ENCODE results near the gene C22orf42. TPM values are rescaled to one million over a fixed set of nuclear protein-coding genes. Genes with fewer than 3 reads are reported as not detected.

C22orf42 gene
- total RNA-seq: not detected

- Mint-ChIP-seq H3K36me3 (no peaks in the 10 kb centered on the region), H3K4me3 (no peak within 1 kb of the TSS), H3K27ac (no peak within 1 kb of the TSS), H3K4me1 (peaks cover 7% of the 10 kb centered on the region), H3K9me3 (ENCODE audit: low read depth) (no peaks in the 10 kb centered on the region), H3K27me3 (peaks cover 15% of the 10 kb centered on the region)
- CTCF ChIA-PET: interaction anchor here (1.1 kb wide), 1 partner anchor 11 kb away, joined by 3 read pairs; no protein-coding TSS in a partner anchor
- ATAC-seq: no peak
- DNase-seq: no peak
Measured at GRCh38 chr22:32158712-32159533, at the start of gene C22orf42. Gene C22orf42, minus strand, starts transcription at chr22:32159303. Its CDS starts 88 bp downstream, at chr22:32159215.

DNA sequence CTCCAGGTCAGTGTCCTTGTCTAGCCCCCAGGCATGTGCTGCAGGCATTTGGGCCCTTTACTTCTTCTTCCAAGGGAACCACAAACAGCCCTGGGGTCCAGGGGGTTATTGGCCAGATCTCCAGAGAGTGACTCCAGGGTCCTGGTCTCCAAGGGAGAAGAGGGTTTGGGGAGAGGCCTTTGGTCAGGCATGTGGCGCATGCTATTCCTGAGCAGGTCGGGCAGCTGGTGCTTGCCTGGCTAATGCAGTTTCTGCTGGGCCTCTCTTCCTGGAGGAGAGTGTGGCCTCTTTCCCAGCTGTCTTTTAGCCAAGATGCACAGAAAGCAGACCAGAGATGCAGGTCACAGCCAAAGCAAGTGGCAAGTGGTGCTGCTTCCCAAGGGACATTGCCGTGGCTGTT lies 49.6 kb upstream of the C22orf42 start:
- Mint-ChIP-seq H3K4me1 (peaks cover 28% of the 10 kb centered on the region), H3K27me3 (peaks cover 20% of the 10 kb centered on the region), H3K36me3 (no peaks in the 10 kb centered on the region), H3K27ac (no peak overlapping the region), H3K4me3 (no peak overlapping the region), H3K9me3 (ENCODE audit: low read depth) (no peaks in the 10 kb centered on the region)
- DNase-seq: no peak
- ATAC-seq: no peak
- CTCF ChIA-PET: no interaction called here

GRCh38 chr22:32207971-32208480 lies 48.9 kb upstream of the C22orf42 start:
- Mint-ChIP-seq H3K9me3 (ENCODE audit: low read depth) (no peaks in the 10 kb centered on the region), H3K27me3 (peaks cover 26% of the 10 kb centered on the region), H3K4me1 (peaks cover 35% of the 10 kb centered on the region), H3K4me3 (no peak overlapping the region), H3K36me3 (no peaks in the 10 kb centered on the region), H3K27ac (no peak overlapping the region)
- DNase-seq (no peak), ATAC-seq (no peak)
- CTCF ChIA-PET: interaction anchor here (0.9 kb wide), 1 partner anchor 204 kb away, joined by 3 read pairs; the partner anchor contains the start of gene RTCB

- Mint-ChIP-seq H3K4me3 (no peak overlapping the region), H3K27me3 (peaks cover 28% of the 10 kb centered on the region), H3K36me3 (no peaks in the 10 kb centered on the region), H3K27ac (peak overlapping the region; percentile 40), H3K9me3 (ENCODE audit: low read depth) (no peaks in the 10 kb centered on the region), H3K4me1 (peaks cover 45% of the 10 kb centered on the region)
- DNase-seq (peak; percentile 69), ATAC-seq (peak; percentile 52)
- CTCF ChIA-PET: interaction anchor here (0.7 to 0.9 kb wide), 2 partner anchors 174 to 205 kb away, joined by 3 to 4 read pairs; partner anchors contain the start of gene RTCB
Measured at GRCh38 chr22:32206774-32207758, 48.0 kb upstream of the C22orf42 start.

DNA sequence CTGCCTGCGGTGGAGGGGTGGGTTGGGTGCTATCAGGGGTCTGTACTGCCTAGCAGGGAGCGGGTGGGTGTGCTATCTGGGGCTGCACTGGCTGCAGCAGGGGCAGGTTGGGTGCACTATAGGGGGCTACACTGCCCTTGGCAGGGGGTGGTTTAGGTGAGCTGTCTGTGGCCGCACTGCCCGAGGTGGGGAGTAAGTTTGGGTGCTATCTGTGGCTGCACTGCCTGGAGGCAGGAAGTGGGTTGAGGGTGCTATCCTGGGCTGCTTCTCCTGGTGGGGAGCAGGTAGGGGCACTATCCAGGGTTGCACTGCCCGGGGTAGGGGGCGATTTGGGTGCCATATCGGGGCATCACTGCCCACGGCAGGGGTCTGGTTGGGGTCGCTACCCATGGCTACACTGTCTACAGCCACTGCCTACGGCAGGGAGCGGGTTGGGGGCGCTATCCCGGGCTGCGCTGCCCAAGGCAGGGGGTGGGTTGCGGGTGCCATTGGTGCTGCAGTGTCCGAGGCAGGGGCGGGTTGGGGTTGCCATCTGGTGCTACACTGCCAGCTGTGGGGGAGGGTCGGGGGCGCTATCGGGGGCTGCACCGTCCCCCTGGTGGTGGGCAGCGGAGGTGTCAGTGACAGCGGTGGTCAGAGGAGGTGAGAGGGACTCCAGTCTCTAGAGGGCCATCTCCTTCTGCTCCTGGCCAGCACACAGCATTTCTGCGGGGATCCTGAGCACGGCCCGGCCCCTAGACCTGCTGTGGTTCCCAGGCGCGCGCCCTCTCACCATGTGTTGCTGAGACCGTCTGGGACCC lies 47.1 kb upstream of the C22orf42 start:
- Mint-ChIP-seq H3K36me3 (no peaks in the 10 kb centered on the region), H3K27ac (peak overlapping the region; percentile 49), H3K9me3 (ENCODE audit: low read depth) (no peaks in the 10 kb centered on the region), H3K4me1 (peaks cover 49% of the 10 kb centered on the region), H3K4me3 (no peak overlapping the region), H3K27me3 (peaks cover 28% of the 10 kb centered on the region)
- ATAC-seq (no peak), DNase-seq (peak; percentile 58)
- CTCF ChIA-PET: no interaction called here

- ATAC-seq: peak; percentile 43
- Mint-ChIP-seq H3K36me3 (no peaks in the 10 kb centered on the region), H3K27ac (peak within 1 kb of the TSS; percentile 61), H3K4me1 (peaks cover 58% of the 10 kb centered on the region), H3K9me3 (ENCODE audit: low read depth) (no peaks in the 10 kb centered on the region), H3K27me3 (peaks cover 20% of the 10 kb centered on the region), H3K4me3 (peak within 1 kb of the TSS; percentile 57)
- CTCF ChIA-PET: interaction anchor here (1.1 kb wide), 1 partner anchor 13 kb away, joined by 4 read pairs; no protein-coding TSS in a partner anchor
- peak; percentile 65 for DNase-seq
Measured at GRCh38 chr22:32204856-32205722, 46.0 kb upstream of the C22orf42 start, which contains the start of gene RFPL2. Gene RFPL2, minus strand, starts transcription at chr22:32205073. Its CDS starts 2,622 bp downstream, at chr22:32202451.

DNA sequence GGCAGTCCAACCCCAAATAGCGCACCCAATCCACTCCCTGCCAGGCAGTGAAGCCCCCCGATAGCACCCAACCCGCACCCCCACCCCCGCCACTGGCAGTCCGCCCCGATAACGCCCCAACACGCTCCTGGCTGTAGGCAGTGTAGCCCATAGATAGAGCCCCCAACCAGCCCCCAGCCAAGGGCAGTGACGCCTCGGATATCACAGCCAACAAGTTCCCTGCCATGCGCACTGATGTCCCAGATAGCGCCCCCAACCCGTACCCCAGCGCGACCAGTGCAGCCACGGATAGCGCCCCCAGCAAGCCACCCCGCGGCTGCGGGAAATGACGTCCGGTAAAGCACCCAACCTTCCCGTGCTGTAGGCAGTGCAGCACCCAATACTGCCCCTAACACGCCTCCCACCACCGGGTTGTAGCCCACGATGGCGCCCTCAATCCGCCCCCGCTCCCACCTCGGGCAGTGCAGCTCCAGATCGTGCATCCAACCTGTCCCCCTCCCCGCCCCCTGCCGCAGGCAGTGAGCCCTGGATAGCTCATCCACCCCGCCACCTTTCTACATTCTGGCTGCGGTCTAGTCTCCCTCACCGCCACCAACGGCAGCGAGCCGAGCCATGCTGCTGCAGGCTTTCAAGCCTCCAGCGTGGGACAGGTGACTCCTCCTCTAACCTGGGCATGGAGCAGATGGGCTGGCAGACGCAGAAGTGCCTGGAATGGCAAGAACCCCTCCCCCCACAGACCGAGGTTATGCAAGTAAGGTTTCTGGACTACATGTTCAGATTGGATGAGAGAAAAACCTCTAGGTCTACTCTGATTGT lies 45.1 kb upstream of the C22orf42 start:
- ATAC-seq: peak; percentile 13
- DNase-seq: no peak
- Mint-ChIP-seq H3K27me3 (peaks cover 20% of the 10 kb centered on the region), H3K27ac (peak overlapping the region; percentile 45), H3K9me3 (ENCODE audit: low read depth) (no peaks in the 10 kb centered on the region), H3K36me3 (no peaks in the 10 kb centered on the region), H3K4me3 (peak overlapping the region; percentile 57), H3K4me1 (peaks cover 58% of the 10 kb centered on the region)
- CTCF ChIA-PET: interaction anchor here (1.1 kb wide), 1 partner anchor 13 kb away, joined by 4 read pairs; no protein-coding TSS in a partner anchor

GRCh38 chr22:32203181-32204039 lies 44.3 kb upstream of the C22orf42 start:
- DNase-seq (no peak), ATAC-seq (no peak)
- Mint-ChIP-seq H3K27me3 (peaks cover 20% of the 10 kb centered on the region), H3K36me3 (no peaks in the 10 kb centered on the region), H3K4me1 (peaks cover 58% of the 10 kb centered on the region), H3K27ac (no peak overlapping the region), H3K9me3 (ENCODE audit: low read depth) (no peaks in the 10 kb centered on the region), H3K4me3 (peak overlapping the region; percentile 57)
- CTCF ChIA-PET: interaction anchor here (2.4 kb wide), 1 partner anchor 7 kb away, joined by 9 read pairs; no protein-coding TSS in a partner anchor

GRCh38 chr22:32202539-32203180 lies 43.6 kb upstream of the C22orf42 start:
- peaks cover 58% of the 10 kb centered on the region for H3K4me1 Mint-ChIP-seq
- DNase-seq (peak; percentile 62), ATAC-seq (peak; percentile 58)
- no peaks in the 10 kb centered on the region for H3K9me3 Mint-ChIP-seq (ENCODE audit: low read depth)
- CTCF ChIA-PET: interaction anchor here (0.6 to 2.4 kb wide), 16 partner anchors 8 to 273 kb away, joined by 3 to 9 read pairs (median 4); no protein-coding TSS in a partner anchor
- H3K36me3 Mint-ChIP-seq: no peaks in the 10 kb centered on the region
- H3K4me3 Mint-ChIP-seq: peak overlapping the region; percentile 57
- no peak overlapping the region for H3K27ac Mint-ChIP-seq
- H3K27me3 Mint-ChIP-seq: peaks cover 21% of the 10 kb centered on the region

GRCh38 chr22:32202161-32202538 lies 43.0 kb upstream of the C22orf42 start:
- Mint-ChIP-seq H3K9me3 (ENCODE audit: low read depth) (no peaks in the 10 kb centered on the region), H3K27me3 (peaks cover 23% of the 10 kb centered on the region), H3K36me3 (no peaks in the 10 kb centered on the region), H3K27ac (no peak overlapping the region), H3K4me3 (peak overlapping the region; percentile 57), H3K4me1 (peaks cover 58% of the 10 kb centered on the region)
- ATAC-seq (no peak), DNase-seq (no peak)
- CTCF ChIA-PET: interaction anchor here (0.6 to 2.4 kb wide), 17 partner anchors 9 to 273 kb away, joined by 3 to 9 read pairs (median 4); no protein-coding TSS in a partner anchor

All from activated CD8-positive, alpha-beta memory T cell treated with anti-CD3 and anti-CD28 coated beads, Interleukin-2, amount 10 ng/mL, durations not matched to agents 7 days and 5 days (primary cell).